K562 (cell line): ENCODE data around the gene ELP5. TPM values are rescaled to one million over a fixed set of nuclear protein-coding genes. Genes with fewer than 3 reads are reported as not detected.

ENCODE experiments used
- CREBBP ChIP-seq: IDR thresholded peaks from one replicate; pipeline ENCODE4 v1.6.1; 2012; ENCODE audit warnings: low read depth, mild to moderate bottlenecking, control low read depth, inconsistent platforms, low read length
- CTBP1 ChIP-seq: fragments of 450-650 bp; IDR thresholded peaks from 2 replicates; pipeline ENCODE4 v1.6.1; 2016; ENCODE audit warnings: borderline replicate concordance
- ELF4 ChIP-seq: fragments of 450-650 bp; formaldehyde crosslinking; IDR thresholded peaks from 2 replicates; pipeline ENCODE4 v1.4.0; 2022; ENCODE audit warnings: missing genetic modification characterization
- ESRRA ChIP-seq: fragments of 450-650 bp; IDR thresholded peaks from 2 replicates; pipeline ENCODE4 v1.6.1; 2014; ENCODE audit warnings: low read depth, mild to moderate bottlenecking, moderate library complexity, borderline replicate concordance
- ETS2 ChIP-seq: IDR thresholded peaks from 2 replicates; pipeline ENCODE4 v1.6.1; 2016; ENCODE audit warnings: borderline replicate concordance, missing genetic modification characterization, mild to moderate bottlenecking, moderate library complexity, missing compliant biosample characterization; ENCODE audit not compliant: poor library complexity, severe bottlenecking
- HDAC1 ChIP-seq, 2 experiments: fragments of 450-650 bp; IDR thresholded peaks; 2 replicates each; pipeline ENCODE4 v1.6.1; 2016 to 2017; ENCODE audit warnings: inconsistent platforms in 1 of 2, mild to moderate bottlenecking in 1 of 2, moderate library complexity in 1 of 2
- KLF6 ChIP-seq: fragments of 250-450 bp; sonication (Bioruptor Pico); IDR thresholded peaks from 2 replicates; pipeline ENCODE4 v1.4.0; 2020; ENCODE audit warnings: mild to moderate bottlenecking, moderate library complexity, borderline replicate concordance
- L3MBTL2 ChIP-seq: fragments of 450-650 bp; IDR thresholded peaks from 2 replicates; pipeline ENCODE4 v1.6.1; 2016; ENCODE audit warnings: mild to moderate bottlenecking, moderate library complexity
- MBD2 ChIP-seq: sonication (generic); IDR thresholded peaks from 2 replicates; pipeline ENCODE4 v1.6.1; 2016; ENCODE audit warnings: low read depth, borderline replicate concordance
- MYC ChIP-seq, 2 experiments: fragments of 250-450 bp in 1 of 2; sonication (Bioruptor Pico) in 1 of 2; IDR thresholded peaks; 2 replicates each; pipeline versions ENCODE4 v1.5.1 to v1.6.1; 2012 to 2021; ENCODE audit warnings: low read depth in 2 of 2, borderline replicate concordance in 1 of 2, improper control_type of control experiment in 1 of 2, low read length in 1 of 2, mild to moderate bottlenecking in 1 of 2, moderate library complexity in 1 of 2
- OTX1 ChIP-seq: fragments of 450-650 bp; formaldehyde crosslinking; IDR thresholded peaks from 2 replicates; pipeline ENCODE4 v1.4.0; 2022; ENCODE audit warnings: mild to moderate bottlenecking
- POLR2G ChIP-seq: fragments of 200-400 bp; formaldehyde crosslinking; IDR thresholded peaks from 2 replicates; pipeline ENCODE4 v1.6.1; 2017; ENCODE audit warnings: low read depth, mild to moderate bottlenecking, antibody characterized with exemption, low read length, moderate library complexity
- POLR3G ChIP-seq: IDR thresholded peaks from 2 replicates; pipeline ENCODE4 v1.6.1; 2011; ENCODE audit not compliant: insufficient read length, insufficient replicate concordance; ENCODE audit errors: extremely low read depth
- ZC3H8 ChIP-seq: fragments of 450-650 bp; IDR thresholded peaks from 2 replicates; pipeline ENCODE4 v1.6.1; 2017
- ZNF551 ChIP-seq: fragments of 250-450 bp; sonication (Bioruptor Pico); IDR thresholded peaks from 2 replicates; pipeline ENCODE4 v1.5.0; 2021; ENCODE audit warnings: mild to moderate bottlenecking, moderate library complexity
- polyA plus RNA-seq, 8 experiments: library from polyadenylated mRNA; depleted of rRNA in 4 of 8; stranded (reverse) in 5 of 8; unstranded in 3 of 8; fragments of >200 nt; fragmentation: Nextera tagmentation in 2 of 8; fragmentation: Illumina TruSeq in 1 of 8; extraction: Ambion mirVana in 2 of 8; extraction: Trizol in 1 of 8; gene quantifications; 2 replicates each; pipeline versions ENCODE4 v1.2.1 to v1.2.3, GENCODE V29; 2011 to 2014; ENCODE audit warnings: inconsistent platforms in 1 of 8, missing spikeins in 1 of 8
- total RNA-seq, 7 experiments: library from RNA; depleted of rRNA in 6 of 7; stranded (reverse); fragments of >200 nt in 6 of 7; fragmentation: Illumina TruSeq in 2 of 7; extraction: Trizol in 2 of 7; gene quantifications; 2 replicates each; pipeline versions ENCODE4 v1.2.1 to v1.2.3, GENCODE V29; 2011 to 2021; ENCODE audit warnings: low replicate concordance in 1 of 7
- TF ChIP-seq, protein P1 (sequence below): fragments of 450-650 bp; IDR thresholded peaks from 2 replicates; pipeline ENCODE4 v1.6.1; 2018; ENCODE audit not compliant: partially characterized antibody
- TF ChIP-seq, protein P2 (sequence below): sonication (generic); formaldehyde crosslinking; IDR thresholded peaks from 2 replicates; pipeline ENCODE4 v1.8.0; 2022; ENCODE audit warnings: missing genetic modification reagents, mild to moderate bottlenecking, moderate library complexity, borderline replicate concordance
- TF ChIP-seq, protein P3 (sequence below): sonication (generic); formaldehyde crosslinking; IDR thresholded peaks from 2 replicates; pipeline ENCODE4 v1.8.0; 2022; ENCODE audit warnings: mild to moderate bottlenecking, low read depth, missing genetic modification reagents

The ELP5 gene
- total and polyA plus RNA-seq, 9 of the 15 experiments (the other 6 are each of a cell fraction or from before 2014, with no cell fraction given), result 25.7 to 77.9 (median 52.9) TPM

DNA sequence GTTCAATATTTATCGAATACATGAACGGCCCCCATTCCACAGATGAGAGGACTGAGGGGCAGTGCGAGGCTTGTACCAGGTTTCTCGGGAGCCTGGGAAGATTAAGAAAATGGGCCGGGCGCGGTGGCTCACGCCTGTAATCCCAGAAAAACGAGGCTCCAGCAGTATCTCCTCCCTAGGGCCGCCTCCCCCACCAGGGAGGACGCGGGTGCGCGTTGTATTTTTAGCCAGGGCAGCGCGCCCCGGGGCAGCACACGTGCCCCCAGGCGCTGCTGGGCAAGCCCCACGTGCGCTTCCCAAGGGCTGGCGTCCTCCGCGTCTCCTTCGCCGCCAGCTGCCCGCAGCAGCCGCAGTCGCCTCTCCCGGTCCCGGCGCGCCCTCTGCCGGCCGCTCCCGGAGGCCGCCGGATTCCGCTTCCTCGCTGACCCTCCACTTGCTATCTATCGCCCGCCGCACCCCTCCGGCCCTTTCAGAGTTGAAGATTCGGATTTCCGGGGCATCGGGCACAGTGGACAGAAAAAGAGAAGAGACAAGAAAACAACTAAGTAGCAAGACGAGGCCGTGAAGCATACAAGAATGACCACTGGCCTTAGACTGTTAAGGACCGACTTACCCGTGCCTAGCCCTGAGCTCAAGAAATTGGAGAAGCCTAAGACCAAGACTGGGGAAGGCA lies 44.3 kb downstream of the ELP5 start (continued):
- TF ChIP-seq, protein P1, sequence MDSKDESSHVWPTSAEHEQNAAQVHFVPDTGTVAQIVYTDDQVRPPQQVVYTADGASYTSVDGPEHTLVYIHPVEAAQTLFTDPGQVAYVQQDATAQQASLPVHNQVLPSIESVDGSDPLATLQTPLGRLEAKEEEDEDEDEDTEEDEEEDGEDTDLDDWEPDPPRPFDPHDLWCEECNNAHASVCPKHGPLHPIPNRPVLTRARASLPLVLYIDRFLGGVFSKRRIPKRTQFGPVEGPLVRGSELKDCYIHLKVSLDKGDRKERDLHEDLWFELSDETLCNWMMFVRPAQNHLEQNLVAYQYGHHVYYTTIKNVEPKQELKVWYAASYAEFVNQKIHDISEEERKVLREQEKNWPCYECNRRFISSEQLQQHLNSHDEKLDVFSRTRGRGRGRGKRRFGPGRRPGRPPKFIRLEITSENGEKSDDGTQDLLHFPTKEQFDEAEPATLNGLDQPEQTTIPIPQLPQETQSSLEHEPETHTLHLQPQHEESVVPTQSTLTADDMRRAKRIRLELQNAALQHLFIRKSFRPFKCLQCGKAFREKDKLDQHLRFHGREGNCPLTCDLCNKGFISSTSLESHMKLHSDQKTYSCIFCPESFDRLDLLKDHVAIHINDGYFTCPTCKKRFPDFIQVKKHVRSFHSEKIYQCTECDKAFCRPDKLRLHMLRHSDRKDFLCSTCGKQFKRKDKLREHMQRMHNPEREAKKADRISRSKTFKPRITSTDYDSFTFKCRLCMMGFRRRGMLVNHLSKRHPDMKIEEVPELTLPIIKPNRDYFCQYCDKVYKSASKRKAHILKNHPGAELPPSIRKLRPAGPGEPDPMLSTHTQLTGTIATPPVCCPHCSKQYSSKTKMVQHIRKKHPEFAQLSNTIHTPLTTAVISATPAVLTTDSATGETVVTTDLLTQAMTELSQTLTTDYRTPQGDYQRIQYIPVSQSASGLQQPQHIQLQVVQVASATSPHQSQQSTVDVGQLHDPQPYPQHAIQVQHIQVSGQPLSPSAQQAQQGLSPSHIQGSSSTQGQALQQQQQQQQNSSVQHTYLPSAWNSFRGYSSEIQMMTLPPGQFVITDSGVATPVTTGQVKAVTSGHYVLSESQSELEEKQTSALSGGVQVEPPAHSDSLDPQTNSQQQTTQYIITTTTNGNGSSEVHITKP, result peak; percentile 93
- TF ChIP-seq POLR2G (peak; percentile 51; the same call in 1 of the 2 replicates), L3MBTL2 (peak; percentile 91), HDAC1 (IDR thresholded peaks at IDR 0.05) (peak in 1 of 2 experiments; percentile 52; a peak in 1 of 4 replicates), CTBP1 (peak; percentile 40; the same call in 1 of the 2 replicates), KLF6 (CRISPR knock-in tag) (no peak), ETS2 (no peak), ELF4 (CRISPR knock-in tag) (no peak), MYC (IDR thresholded peaks at IDR 0.05; ENCODE audit: low read depth, low read length) (peak; percentile 87), MYC (CRISPR knock-in tag; IDR thresholded peaks at IDR 0.05; ENCODE audit: borderline replicate concordance, low read depth) (no peak), POLR3G (no peak), ZC3H8 (no peak), CREBBP (no peak), OTX1 (CRISPR knock-in tag) (no peak), MBD2 (no peak), ESRRA (peak; percentile 67; the same call in 1 of the 2 replicates), ZNF551 (no peak)
- TF ChIP-seq, protein P2, sequence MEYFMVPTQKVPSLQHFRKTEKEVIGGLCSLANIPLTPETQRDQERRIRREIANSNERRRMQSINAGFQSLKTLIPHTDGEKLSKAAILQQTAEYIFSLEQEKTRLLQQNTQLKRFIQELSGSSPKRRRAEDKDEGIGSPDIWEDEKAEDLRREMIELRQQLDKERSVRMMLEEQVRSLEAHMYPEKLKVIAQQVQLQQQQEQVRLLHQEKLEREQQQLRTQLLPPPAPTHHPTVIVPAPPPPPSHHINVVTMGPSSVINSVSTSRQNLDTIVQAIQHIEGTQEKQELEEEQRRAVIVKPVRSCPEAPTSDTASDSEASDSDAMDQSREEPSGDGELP (CRISPR knock-in tag), result peak; percentile 92
- TF ChIP-seq, protein P3, sequence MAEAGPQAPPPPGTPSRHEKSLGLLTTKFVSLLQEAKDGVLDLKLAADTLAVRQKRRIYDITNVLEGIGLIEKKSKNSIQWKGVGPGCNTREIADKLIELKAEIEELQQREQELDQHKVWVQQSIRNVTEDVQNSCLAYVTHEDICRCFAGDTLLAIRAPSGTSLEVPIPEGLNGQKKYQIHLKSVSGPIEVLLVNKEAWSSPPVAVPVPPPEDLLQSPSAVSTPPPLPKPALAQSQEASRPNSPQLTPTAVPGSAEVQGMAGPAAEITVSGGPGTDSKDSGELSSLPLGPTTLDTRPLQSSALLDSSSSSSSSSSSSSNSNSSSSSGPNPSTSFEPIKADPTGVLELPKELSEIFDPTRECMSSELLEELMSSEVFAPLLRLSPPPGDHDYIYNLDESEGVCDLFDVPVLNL (CRISPR knock-in tag), result no peak
